Mesendoderm (in vitro differentiated cells): ENCODE data around the gene GFAP. TPM values are rescaled to one million over a fixed set of nuclear protein-coding genes. Genes with fewer than 3 reads are reported as not detected.

ENCODE experiments used
- DNase-seq: peaks from one replicate; pipeline ENCODE4 v3.0.0; 2013
- H2AK5ac ChIP-seq: 2 replicates; pipeline ENCODE4 v1.6.1; 2013; ENCODE audit warnings: low read length, inconsistent platforms
- H2BK120ac ChIP-seq: 2 replicates; pipeline ENCODE4 v1.6.1; 2013; ENCODE audit warnings: low read depth, mild to moderate bottlenecking, low read length, moderate library complexity, mixed read lengths
- H2BK15ac ChIP-seq: replicated peaks from 2 replicates; pipeline ENCODE4 v1.6.1; 2013; ENCODE audit warnings: low read depth, mild to moderate bottlenecking, moderate library complexity
- H2BK5ac ChIP-seq: 2 replicates; pipeline ENCODE4 v1.6.1; 2013; ENCODE audit warnings: low read length, inconsistent platforms
- H3K18ac ChIP-seq: 2 replicates; pipeline ENCODE4 v1.6.1; 2013; ENCODE audit warnings: mild to moderate bottlenecking, low read length, mixed read lengths
- H3K23ac ChIP-seq: one replicate; pipeline ENCODE4 v1.6.1; 2013; ENCODE audit warnings: low read length
- H3K27ac ChIP-seq: 2 replicates; pipeline ENCODE4 v1.5.1; 2013; ENCODE audit warnings: low read depth, mild to moderate bottlenecking, inconsistent platforms, low read length, moderate library complexity
- H3K27me3 ChIP-seq: 2 replicates; pipeline ENCODE4 v1.6.1; 2013; ENCODE audit warnings: low read length, control low read depth, mild to moderate bottlenecking, inconsistent platforms; ENCODE audit not compliant: insufficient read depth, poor library complexity
- H3K36me3 ChIP-seq: 2 replicates; pipeline ENCODE4 v1.6.1; 2013; ENCODE audit warnings: low read length, inconsistent platforms; ENCODE audit not compliant: control insufficient read depth, insufficient read depth
- H3K4ac ChIP-seq: one replicate; pipeline ENCODE4 v1.6.1; 2013; ENCODE audit warnings: low read depth, mild to moderate bottlenecking, low read length, moderate library complexity
- H3K4me1 ChIP-seq: 2 replicates; pipeline ENCODE4 v1.6.1; 2013; ENCODE audit warnings: low read depth, low read length, inconsistent platforms; ENCODE audit not compliant: control insufficient read depth
- H3K4me2 ChIP-seq: 2 replicates; pipeline ENCODE4 v1.6.1; 2013; ENCODE audit warnings: low read length
- H3K4me3 ChIP-seq: 2 replicates; pipeline ENCODE4 v1.5.1; 2013; ENCODE audit warnings: mild to moderate bottlenecking, low read length
- H3K56ac ChIP-seq: one replicate; pipeline ENCODE4 v1.6.1; 2013; ENCODE audit warnings: low read length
- H3K79me1 ChIP-seq: 2 replicates; pipeline ENCODE4 v1.6.1; 2013; ENCODE audit warnings: low read length, inconsistent platforms
- H3K79me2 ChIP-seq: 2 replicates; pipeline ENCODE4 v1.6.1; 2013; ENCODE audit warnings: mild to moderate bottlenecking, low read length; ENCODE audit not compliant: control insufficient read depth, insufficient read depth
- H3K9ac ChIP-seq: 2 replicates; pipeline ENCODE4 v1.6.1; 2013; ENCODE audit warnings: low read length, inconsistent platforms
- H4K5ac ChIP-seq: one replicate; pipeline ENCODE4 v1.6.1; 2013; ENCODE audit warnings: low read length
- H4K8ac ChIP-seq: one replicate; pipeline ENCODE4 v1.6.1; 2013; ENCODE audit warnings: low read depth, mild to moderate bottlenecking, control low read depth, low read length, moderate library complexity
- WGBS: extraction: QIAGEN DNeasy Blood & Tissue Kit; methylation state at CpG from one replicate; pipeline ENCODE4 v1.1.7; 2013; ENCODE audit warnings: low lambda C conversion rate, missing lambda C conversion rate; ENCODE audit not compliant: insufficient coverage; ENCODE audit errors: extremely low coverage; 5-methylcytosine and 5-hydroxymethylcytosine counted together
- polyA plus RNA-seq, 2 experiments: library from polyadenylated mRNA; stranded (reverse); fragments of 200-250 nt; gene quantifications; one replicate each; pipeline ENCODE4 v1.2.3, GENCODE V29; 2013

The GFAP gene
- polyA plus RNA-seq (2013, experiment 1 of 2), result 0.22 TPM
- 0.27 TPM for polyA plus RNA-seq (2013, experiment 2 of 2)

DNA sequence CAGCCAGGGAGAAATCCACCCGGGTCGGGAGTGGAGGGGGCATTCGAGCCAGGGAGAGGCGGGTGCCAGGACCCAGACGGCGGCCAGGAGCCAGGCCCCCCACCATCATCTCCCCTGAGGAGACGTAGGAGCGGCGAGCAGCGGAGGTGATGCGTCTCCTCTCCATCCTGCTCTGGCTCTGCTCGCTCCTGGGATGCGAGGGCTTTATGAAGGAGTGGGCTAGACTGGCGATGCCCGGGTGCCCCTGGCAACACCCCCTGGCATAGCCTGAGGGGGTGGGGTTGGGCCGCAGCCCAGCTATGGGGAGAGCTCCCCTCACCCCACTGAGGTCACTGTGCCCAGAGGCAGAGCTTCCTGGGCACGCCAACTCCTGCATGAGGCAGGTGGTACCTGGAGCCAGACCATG is at the start of gene GFAP:
Gene GFAP, minus strand, starts transcription at position 180 of the 406 bp plus-strand sequence. Its CDS starts 14 bp downstream, at position 166.
- Histone ChIP-seq H3K56ac (no peak within 1 kb of the TSS), H3K18ac (no peak within 1 kb of the TSS)

DNA sequence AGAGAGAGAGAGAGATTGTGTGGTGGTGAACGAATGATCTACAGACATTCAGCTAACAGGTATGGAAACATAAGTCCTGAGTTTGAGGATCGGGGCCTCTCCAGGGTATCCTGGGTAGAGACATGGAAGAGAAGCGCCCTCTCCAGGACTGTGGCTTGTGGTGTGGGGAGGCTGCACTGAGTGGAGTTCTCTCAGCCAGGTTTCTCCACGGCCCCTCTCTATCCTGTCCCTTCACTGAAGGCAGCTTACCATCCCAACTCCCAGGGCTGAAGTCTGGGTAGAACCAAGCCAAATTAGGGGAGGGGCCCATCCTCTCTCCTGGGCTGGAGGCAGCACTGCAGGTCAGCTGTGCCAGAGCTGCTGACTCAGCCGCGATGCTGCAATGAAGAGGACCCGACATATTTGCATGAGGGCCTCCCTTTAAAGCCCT is 46.6 kb upstream of the GFAP start:
- Histone ChIP-seq H3K56ac (peak overlapping the region; percentile 50), H2AK5ac (no peak overlapping the region), H3K23ac (no peak overlapping the region), H2BK120ac (no peak overlapping the region), H3K4me1 (peaks cover 2% of the 10 kb centered on the region), H2BK5ac (no peak overlapping the region), H3K79me2 (no peaks in the 10 kb centered on the region), H3K27ac (no peak overlapping the region), H3K27me3 (peaks cover 15% of the 10 kb centered on the region), H3K36me3 (no peaks in the 10 kb centered on the region), H3K4ac (no peak overlapping the region), H3K18ac (no peak overlapping the region), H4K8ac (no peak overlapping the region), H3K4me2 (no peak overlapping the region), H4K5ac (no peak overlapping the region), H3K79me1 (no peaks in the 10 kb centered on the region), H2BK15ac (no peak overlapping the region), H3K9ac (no peak overlapping the region), H3K4me3 (no peak overlapping the region)
- no CpG with 5 or more reads among the region's 7 CpGs for WGBS
- DNase-seq, result peak; percentile 77

More for the DNA sequence above, at the start of gene GFAP:
- Histone ChIP-seq H3K9ac (no peak within 1 kb of the TSS), H2BK5ac (no peak within 1 kb of the TSS), H4K5ac (no peak within 1 kb of the TSS), H2BK120ac (no peak within 1 kb of the TSS), H3K27ac (no peak within 1 kb of the TSS), H2AK5ac (no peak within 1 kb of the TSS), H3K79me1 (no peaks in the 10 kb centered on the region), H3K27me3 (no peaks in the 10 kb centered on the region), H2BK15ac (no peak within 1 kb of the TSS), H3K4ac (no peak within 1 kb of the TSS), H3K4me1 (no peaks in the 10 kb centered on the region), H3K4me3 (no peak within 1 kb of the TSS), H3K36me3 (no peaks in the 10 kb centered on the region), H3K23ac (no peak within 1 kb of the TSS), H3K79me2 (no peaks in the 10 kb centered on the region), H4K8ac (no peak within 1 kb of the TSS), H3K4me2 (no peak within 1 kb of the TSS)
- whole genome bisulfite sequencing, result no CpG with 5 or more reads among the region's 17 CpGs
- DNase-seq, result no peak

DNA sequence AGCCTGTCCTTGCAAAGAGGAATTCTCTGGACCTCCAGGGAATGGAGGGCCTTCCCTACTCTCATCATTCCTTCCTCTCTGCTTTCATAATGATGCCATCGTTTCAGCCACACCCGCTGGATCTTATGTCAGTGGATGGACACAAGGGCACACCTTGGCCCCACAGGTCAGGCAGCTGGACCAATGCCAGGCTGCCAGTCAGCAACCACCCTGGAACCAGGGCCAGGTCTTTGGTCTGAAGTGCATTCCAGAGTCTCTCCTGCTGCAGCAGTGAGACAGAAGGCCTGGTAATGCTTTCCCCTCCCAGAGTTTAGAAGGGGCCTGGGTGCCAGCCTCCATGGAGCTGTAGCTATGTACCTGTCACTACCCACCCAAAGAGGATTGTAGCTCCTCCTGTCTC is 45.4 kb upstream of the GFAP start:
- H3K4me2 ChIP-seq, result no peak overlapping the region
- H4K5ac ChIP-seq, result no peak overlapping the region
- no peak overlapping the region for H3K4ac ChIP-seq
- H3K79me2 ChIP-seq, result no peaks in the 10 kb centered on the region
- WGBS, result no CpG with 5 or more reads among the region's 2 CpGs
- H2AK5ac ChIP-seq, result no peak overlapping the region
- no peak overlapping the region for H3K9ac ChIP-seq
- peaks cover 4% of the 10 kb centered on the region for H3K27me3 ChIP-seq
- no peak overlapping the region for H2BK15ac ChIP-seq
- H3K4me3 ChIP-seq, result no peak overlapping the region
- H3K23ac ChIP-seq, result no peak overlapping the region
- H2BK5ac ChIP-seq, result no peak overlapping the region
- no peaks in the 10 kb centered on the region for H3K4me1 ChIP-seq
- H3K18ac ChIP-seq, result no peak overlapping the region
- H2BK120ac ChIP-seq, result no peak overlapping the region
- no peaks in the 10 kb centered on the region for H3K36me3 ChIP-seq
- H3K56ac ChIP-seq, result no peak overlapping the region
- H3K79me1 ChIP-seq, result no peaks in the 10 kb centered on the region
- no peak overlapping the region for H4K8ac ChIP-seq
- DNase-seq, result no peak
- no peak overlapping the region for H3K27ac ChIP-seq

- no CpG with 5 or more reads among the region's 56 CpGs for WGBS
- Histone ChIP-seq H3K27ac (no peak overlapping the region), H4K5ac (no peak overlapping the region), H3K9ac (peak overlapping the region; percentile 28), H4K8ac (no peak overlapping the region), H3K56ac (peak overlapping the region; percentile 68), H3K23ac (no peak overlapping the region), H3K27me3 (no peaks in the 10 kb centered on the region), H2BK5ac (no peak overlapping the region), H3K36me3 (no peaks in the 10 kb centered on the region), H2BK120ac (no peak overlapping the region), H2BK15ac (no peak overlapping the region), H3K79me1 (no peaks in the 10 kb centered on the region), H3K4me2 (peak overlapping the region; percentile 43), H3K79me2 (no peaks in the 10 kb centered on the region), H3K18ac (no peak overlapping the region), H3K4ac (no peak overlapping the region), H3K4me3 (no peak overlapping the region), H3K4me1 (no peaks in the 10 kb centered on the region), H2AK5ac (no peak overlapping the region)
- DNase-seq, result no peak
Measured at GRCh38 chr17:44959821-44960531, 44.7 kb upstream of the GFAP start.

DNA sequence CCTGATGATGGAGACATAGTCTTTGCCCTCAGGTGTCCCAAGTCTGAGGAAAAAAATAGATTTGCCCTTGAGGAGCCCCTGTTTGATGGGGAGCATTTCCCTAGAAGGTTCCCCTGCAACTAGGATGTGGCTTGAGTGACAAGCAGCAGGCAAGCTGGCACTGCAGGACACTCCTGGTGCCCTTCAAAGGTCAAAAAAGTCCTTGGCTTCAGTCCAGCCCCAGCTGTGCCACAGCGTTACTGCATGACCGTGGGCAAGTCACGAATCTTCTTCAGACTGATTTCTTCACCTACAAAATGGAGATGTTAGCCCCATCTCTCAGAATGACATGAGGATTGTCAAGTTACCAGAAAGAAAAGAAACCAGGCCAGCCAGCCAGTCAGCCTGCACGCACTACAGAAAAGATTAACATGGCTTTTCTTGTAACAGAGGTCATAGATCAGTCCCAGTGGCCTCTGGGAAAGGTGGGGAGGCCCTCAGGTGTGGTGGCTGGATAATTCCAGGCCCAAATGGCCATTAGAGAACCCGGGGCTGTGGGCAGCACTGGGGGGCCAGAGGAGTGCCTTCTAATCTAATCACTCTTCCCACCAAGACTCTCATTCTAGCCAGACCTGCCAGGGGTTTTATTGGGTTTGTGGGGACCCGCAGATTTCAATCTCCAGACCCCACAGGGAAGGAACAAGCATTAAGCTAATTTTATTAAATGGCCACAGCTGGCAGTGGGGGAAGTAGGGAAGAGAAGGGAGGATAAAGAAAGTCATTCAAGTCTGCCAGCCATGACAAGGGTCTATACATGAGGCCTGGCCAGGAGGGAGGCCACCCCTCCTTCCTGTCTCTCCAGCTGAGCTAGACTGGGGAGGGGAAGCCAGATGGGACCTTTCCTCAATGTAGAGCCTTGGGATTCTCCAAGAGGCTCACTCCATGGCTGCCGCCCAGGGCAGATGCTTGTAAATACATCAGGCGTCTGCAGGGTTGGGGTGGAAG is 42.0 kb upstream of the GFAP start:
- no peaks in the 10 kb centered on the region for H3K79me2 ChIP-seq
- H2BK15ac ChIP-seq, result no peak overlapping the region
- no peak overlapping the region for H2BK5ac ChIP-seq
- H3K4ac ChIP-seq, result no peak overlapping the region
- H3K79me1 ChIP-seq, result no peaks in the 10 kb centered on the region
- no peak overlapping the region for H3K4me2 ChIP-seq
- no peak overlapping the region for H3K27ac ChIP-seq
- no peak overlapping the region for H3K9ac ChIP-seq
- H2BK120ac ChIP-seq, result no peak overlapping the region
- no peak overlapping the region for H3K56ac ChIP-seq
- no peaks in the 10 kb centered on the region for H3K4me1 ChIP-seq
- H3K4me3 ChIP-seq, result no peak overlapping the region
- H4K8ac ChIP-seq, result no peak overlapping the region
- no peak overlapping the region for H3K18ac ChIP-seq
- DNase-seq, result no peak
- no peaks in the 10 kb centered on the region for H3K36me3 ChIP-seq
- H3K27me3 ChIP-seq, result no peaks in the 10 kb centered on the region
- H3K23ac ChIP-seq, result no peak overlapping the region
- WGBS, result no CpG with 5 or more reads among the region's 8 CpGs
- no peak overlapping the region for H4K5ac ChIP-seq
- no peak overlapping the region for H2AK5ac ChIP-seq
